ENCODE results near the gene CCDC154.
A peak's percentile ranks its signal among the peaks of the same experiment; 100 is the strongest.
"Not testable (repeated sequence)": the region's sequence is repeated elsewhere in the genome, so short reads cannot be mapped to it uniquely, and the experiment has no call there.

Gene CCDC154

DNA sequence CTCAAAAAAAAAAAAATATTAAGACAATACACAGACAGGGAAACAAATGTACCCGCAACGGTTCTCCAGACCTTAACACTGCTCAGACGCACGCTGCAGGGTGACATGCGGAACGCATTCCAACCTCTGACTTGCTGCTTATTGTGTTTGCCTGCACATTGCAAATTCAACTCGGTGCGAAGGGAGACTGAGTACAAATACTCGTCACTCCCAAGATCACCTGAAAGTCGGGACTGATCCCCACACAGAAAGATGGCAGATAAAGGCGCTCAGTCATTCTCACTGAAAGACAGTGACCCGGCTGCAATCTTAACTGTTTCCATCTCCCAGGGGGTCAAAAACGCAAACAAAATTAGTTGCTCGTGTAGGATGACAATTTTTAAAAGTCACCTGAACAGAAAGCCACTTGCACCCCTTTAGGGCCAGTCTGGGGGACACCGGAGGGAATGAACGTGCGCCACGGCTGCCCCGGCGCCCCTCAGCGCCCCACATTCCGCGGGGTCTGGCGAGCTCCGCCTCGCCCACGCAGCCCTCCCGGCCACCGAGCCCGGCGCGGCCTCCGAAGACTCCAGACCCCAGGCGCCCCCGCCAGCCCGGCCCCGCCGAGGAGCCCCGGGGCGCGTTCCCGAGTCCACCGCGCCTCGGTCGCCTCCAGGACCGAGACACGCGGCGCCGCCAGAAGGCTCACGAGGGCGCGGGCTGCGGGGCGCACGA, 29.9 kb upstream of the CCDC154 start:
- Histone ChIP-seq H3K36me3 (no peaks in the 10 kb centered on the region), H3K9me3 (no peaks in the 10 kb centered on the region; the same call in 1 of the 2 replicates), H3K4me3 (ENCODE audit: low read depth, low read length) (peak overlapping the region; percentile 81), H3K27me3 (no peaks in the 10 kb centered on the region), H3K4me1 (no peaks in the 10 kb centered on the region)
- no peak for DNase-seq
- TF ChIP-seq, protein P1, sequence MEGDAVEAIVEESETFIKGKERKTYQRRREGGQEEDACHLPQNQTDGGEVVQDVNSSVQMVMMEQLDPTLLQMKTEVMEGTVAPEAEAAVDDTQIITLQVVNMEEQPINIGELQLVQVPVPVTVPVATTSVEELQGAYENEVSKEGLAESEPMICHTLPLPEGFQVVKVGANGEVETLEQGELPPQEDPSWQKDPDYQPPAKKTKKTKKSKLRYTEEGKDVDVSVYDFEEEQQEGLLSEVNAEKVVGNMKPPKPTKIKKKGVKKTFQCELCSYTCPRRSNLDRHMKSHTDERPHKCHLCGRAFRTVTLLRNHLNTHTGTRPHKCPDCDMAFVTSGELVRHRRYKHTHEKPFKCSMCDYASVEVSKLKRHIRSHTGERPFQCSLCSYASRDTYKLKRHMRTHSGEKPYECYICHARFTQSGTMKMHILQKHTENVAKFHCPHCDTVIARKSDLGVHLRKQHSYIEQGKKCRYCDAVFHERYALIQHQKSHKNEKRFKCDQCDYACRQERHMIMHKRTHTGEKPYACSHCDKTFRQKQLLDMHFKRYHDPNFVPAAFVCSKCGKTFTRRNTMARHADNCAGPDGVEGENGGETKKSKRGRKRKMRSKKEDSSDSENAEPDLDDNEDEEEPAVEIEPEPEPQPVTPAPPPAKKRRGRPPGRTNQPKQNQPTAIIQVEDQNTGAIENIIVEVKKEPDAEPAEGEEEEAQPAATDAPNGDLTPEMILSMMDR (IDR thresholded peaks at IDR 0.05; ENCODE audit: low read depth, low read length) = no peak

DNA sequence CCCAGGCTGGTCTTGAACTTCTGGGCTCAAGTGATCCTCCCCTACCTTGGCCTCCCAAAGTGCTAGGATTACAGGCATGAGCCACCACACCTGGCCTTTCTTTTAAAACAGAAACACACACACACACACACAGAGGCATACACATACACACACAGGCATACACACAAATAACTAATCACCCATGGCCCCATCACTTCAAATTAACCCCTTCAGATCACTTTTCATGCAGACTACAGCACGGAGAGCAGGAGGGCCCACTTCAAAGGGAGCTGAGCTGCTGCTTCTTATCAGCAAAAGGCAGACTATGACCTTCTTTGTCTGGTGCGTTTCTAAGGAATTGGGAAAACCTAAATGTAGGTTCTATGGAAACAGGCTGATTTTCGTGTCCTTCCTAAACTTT, 28.6 kb upstream of the CCDC154 start:
- H3K36me3 ChIP-seq = no peaks in the 10 kb centered on the region
- TF ChIP-seq, protein P1 (IDR thresholded peaks at IDR 0.05; ENCODE audit: low read depth, low read length) = no peak
- H3K27me3 ChIP-seq = no peaks in the 10 kb centered on the region
- H3K9me3 ChIP-seq = no peaks in the 10 kb centered on the region; the same call in 1 of the 2 replicates
- H3K4me1 ChIP-seq = no peaks in the 10 kb centered on the region
- H3K4me3 ChIP-seq (ENCODE audit: low read depth, low read length) = no peak overlapping the region
- no peak for DNase-seq

DNA sequence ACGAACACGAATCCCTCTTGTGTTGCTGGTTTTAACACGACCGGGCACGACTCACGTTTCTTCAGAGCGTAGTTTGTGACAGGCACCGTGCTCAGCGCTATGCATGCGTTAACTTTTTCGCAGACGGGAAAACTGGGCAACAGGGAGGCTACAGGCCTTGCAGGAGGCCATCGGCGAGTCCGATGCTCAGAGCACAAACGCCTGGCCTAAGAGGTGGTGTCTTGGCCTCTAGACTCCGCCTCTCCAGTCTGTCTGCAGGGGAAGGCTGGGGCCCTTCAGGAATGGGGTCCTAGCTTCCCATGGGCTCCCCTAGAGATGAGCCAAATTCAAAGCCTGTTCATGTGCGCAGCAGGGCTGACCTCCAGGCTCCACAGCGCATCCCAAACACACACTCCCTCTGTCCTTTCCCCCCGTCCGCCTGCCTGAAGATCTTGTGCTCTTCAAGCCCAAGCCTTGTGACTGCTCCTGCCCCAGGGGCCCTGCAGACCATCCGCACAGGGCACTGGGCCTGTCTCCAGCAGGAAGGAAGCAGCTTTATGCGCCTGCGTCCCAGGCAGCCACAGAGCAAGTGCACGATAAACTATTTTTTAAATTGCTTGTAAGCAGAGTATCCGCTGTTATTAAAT, 27.3 kb upstream of the CCDC154 start:
- DNase-seq = no peak
- Histone ChIP-seq H3K36me3 (no peaks in the 10 kb centered on the region), H3K4me1 (no peaks in the 10 kb centered on the region)

DNA sequence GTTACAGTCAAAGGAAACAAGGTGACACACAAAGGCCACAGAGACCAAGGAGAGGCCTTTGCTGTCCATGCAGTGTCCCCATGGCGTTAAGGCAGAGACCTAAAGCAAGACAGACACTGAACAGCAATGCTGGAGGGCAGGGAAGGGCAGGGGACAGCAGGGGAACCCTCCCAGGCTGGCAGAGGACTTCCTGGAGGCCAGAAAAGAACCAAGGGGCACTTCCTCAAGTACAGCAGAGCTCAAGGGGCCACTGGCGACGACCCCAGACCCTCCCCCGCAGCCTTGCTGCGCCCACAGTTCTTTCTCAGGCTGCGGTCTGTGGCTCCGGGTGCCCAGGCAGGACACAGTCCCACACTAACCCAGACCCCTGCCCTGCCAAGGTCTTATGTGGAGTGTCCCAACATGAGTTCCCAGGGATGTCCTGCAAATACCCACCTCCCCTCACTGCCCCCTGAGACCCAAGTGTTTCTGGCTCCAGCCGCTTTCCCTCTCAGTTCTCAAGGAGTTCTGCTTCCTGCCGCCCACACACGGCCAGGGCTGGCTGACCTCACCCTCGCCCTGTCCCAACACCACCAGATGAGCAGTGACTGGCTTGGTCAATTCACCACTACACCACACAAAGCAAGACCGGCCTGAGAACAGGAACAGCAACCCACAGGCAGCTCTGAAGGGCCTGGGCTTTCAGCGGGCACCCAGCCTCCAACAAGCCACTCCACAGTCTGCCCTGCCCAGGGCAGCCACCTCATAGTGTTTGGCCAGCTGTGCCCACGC, 26.3 kb upstream of the CCDC154 start:
- Histone ChIP-seq H3K9me3 (no peaks in the 10 kb centered on the region), H3K36me3 (no peaks in the 10 kb centered on the region), H3K4me1 (no peaks in the 10 kb centered on the region), H3K27me3 (no peaks in the 10 kb centered on the region), H3K4me3 (ENCODE audit: low read depth, low read length) (no peak overlapping the region)
- DNase-seq = no peak
- TF ChIP-seq, protein P1 (IDR thresholded peaks at IDR 0.05; ENCODE audit: low read depth, low read length) = no peak

More for the DNA sequence above, 27.3 kb upstream of the CCDC154 start:
- no peaks in the 10 kb centered on the region for H3K9me3 ChIP-seq
- H3K4me3 ChIP-seq (ENCODE audit: low read depth, low read length) = no peak overlapping the region
- TF ChIP-seq, protein P1 (IDR thresholded peaks at IDR 0.05; ENCODE audit: low read depth, low read length) = no peak
- H3K27me3 ChIP-seq = no peaks in the 10 kb centered on the region

DNA sequence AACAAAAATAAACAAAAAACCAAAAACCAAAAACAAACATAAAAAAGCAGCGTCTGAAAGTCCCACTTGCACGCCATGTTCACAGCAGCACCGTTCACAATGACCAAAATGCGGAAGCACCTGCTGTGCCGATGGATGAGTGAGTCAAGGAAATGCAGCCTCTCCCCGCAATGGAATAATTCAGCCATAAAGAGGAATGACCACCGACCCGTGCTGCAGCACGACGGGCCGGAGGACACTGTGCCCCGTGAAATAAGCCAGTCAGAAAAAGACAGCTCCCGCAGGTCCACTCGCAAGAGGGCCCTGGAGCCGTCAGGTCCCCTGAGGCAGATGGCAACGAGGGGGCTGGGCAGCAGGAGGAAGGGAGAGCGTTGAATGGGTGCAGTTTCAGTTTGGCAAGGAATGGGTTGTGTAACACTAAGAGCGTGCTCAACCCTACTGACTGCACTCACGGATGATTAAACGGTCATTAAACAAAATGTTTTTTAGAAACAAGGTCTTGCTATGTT, 25.4 kb upstream of the CCDC154 start:
- TF ChIP-seq, protein P1 (IDR thresholded peaks at IDR 0.05; ENCODE audit: low read depth, low read length) = no peak
- H3K27me3 ChIP-seq = no peaks in the 10 kb centered on the region
- no peaks in the 10 kb centered on the region for H3K9me3 ChIP-seq
- H3K4me1 ChIP-seq = no peaks in the 10 kb centered on the region
- H3K36me3 ChIP-seq = no peaks in the 10 kb centered on the region
- H3K4me3 ChIP-seq (ENCODE audit: low read depth, low read length) = no peak overlapping the region
- DNase-seq = no peak

DNA sequence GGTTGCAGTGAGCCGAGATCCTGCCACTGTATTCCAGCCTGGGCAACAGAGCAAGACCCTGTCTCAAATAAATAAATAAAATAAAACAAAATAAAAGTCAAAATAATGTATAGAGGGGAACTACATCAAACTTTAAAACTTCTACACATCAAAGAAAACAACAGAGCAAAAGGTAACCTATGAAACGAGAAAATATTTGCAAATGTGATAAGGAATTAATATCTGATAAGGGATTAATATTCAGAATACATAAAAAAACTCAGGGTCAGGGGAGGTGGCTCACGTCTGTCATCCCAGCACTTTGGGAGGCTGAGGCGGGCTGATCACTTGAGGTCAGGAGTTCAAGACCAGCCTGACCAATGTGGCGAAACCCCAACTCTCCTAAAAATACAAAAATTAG, 24.8 kb upstream of the CCDC154 start:
- H3K4me3 ChIP-seq (ENCODE audit: low read depth, low read length); H3K27me3 ChIP-seq; H3K9me3 ChIP-seq; DNase-seq; H3K36me3 ChIP-seq; H3K4me1 ChIP-seq: not testable (repeated sequence)

Data from BE2C (cell line).